ENCODE results near the gene DOHH.

The DOHH gene

GRCh38 chr19:3475449-3475848 lies 25.0 kb downstream of the DOHH start:
- no peak for TF ChIP-seq CTCF (IDR thresholded peaks at IDR 0.05)

- TF ChIP-seq CTCF (IDR thresholded peaks at IDR 0.05): no peak
These were observed 25.9 kb downstream of the DOHH start for GRCh38 chr19:3474614-3475013.

GRCh38 chr19:3474010-3474409 lies 26.5 kb downstream of the DOHH start:
- TF ChIP-seq CTCF (IDR thresholded peaks at IDR 0.05): no peak

GRCh38 chr19:3471954-3472655 lies 28.4 kb downstream of the DOHH start:
- peak; percentile 96 for TF ChIP-seq CTCF (IDR thresholded peaks at IDR 0.05)

GRCh38 chr19:3470500-3471128 lies 29.9 kb downstream of the DOHH start:
- no peak for TF ChIP-seq CTCF (IDR thresholded peaks at IDR 0.05)

- TF ChIP-seq CTCF (IDR thresholded peaks at IDR 0.05): no peak
These were observed 30.6 kb downstream of the DOHH start for GRCh38 chr19:3469638-3470499.

- TF ChIP-seq CTCF (IDR thresholded peaks at IDR 0.05): no peak
These were observed 32.3 kb downstream of the DOHH start for GRCh38 chr19:3468211-3468610.
